Hindlimb muscle (tissue), 1 donor: Measurements from ENCODE around the gene CHD1. TPM values are rescaled to one million over a fixed set of nuclear protein-coding genes. Genes with fewer than 3 reads are reported as not detected.

Experiments
- DNase-seq: peaks from one replicate; pipeline ENCODE4 v3.0.0-alpha.2; 2013
- polyA plus RNA-seq: library from polyadenylated mRNA; unstranded; fragments of 120-200 nt; gene quantifications from one replicate; pipeline ENCODE4 v1.2.1, GENCODE V29; 2013; ENCODE audit not compliant: insufficient read length

CHD1 gene
- polyA plus RNA-seq, 1 donor: 25.4 TPM

GRCh38 chr5:98804066-98804465, 124.7 kb downstream of the CHD1 start:
- DNase-seq: no peak

Other genes with a start within 250 kb of the CHD1 start
- gene RGMB, start 155.3 kb downstream of the CHD1 start, polyA plus RNA-seq: 59.7 TPM